Testis (tissue), 2 donors: ENCODE results near the gene ZNF470.

Source experiments
- CTCF ChIP-seq, 3 experiments: fragments of 450-650 bp in 2 of 3; fragments of 200-600 bp in 1 of 3; sonication (generic) in 1 of 3; IDR thresholded peaks; one replicate each; pipeline ENCODE4 v1.5.1; 2016 to 2019; ENCODE audit warnings: antibody characterized with exemption in 3 of 3, mild to moderate bottlenecking in 2 of 3, moderate library complexity in 1 of 3
- POLR2A ChIP-seq: fragments of 450-650 bp; IDR thresholded peaks from one replicate; pipeline ENCODE4 v1.6.1; 2017; ENCODE audit warnings: antibody characterized with exemption, mild to moderate bottlenecking, moderate library complexity

DNA sequence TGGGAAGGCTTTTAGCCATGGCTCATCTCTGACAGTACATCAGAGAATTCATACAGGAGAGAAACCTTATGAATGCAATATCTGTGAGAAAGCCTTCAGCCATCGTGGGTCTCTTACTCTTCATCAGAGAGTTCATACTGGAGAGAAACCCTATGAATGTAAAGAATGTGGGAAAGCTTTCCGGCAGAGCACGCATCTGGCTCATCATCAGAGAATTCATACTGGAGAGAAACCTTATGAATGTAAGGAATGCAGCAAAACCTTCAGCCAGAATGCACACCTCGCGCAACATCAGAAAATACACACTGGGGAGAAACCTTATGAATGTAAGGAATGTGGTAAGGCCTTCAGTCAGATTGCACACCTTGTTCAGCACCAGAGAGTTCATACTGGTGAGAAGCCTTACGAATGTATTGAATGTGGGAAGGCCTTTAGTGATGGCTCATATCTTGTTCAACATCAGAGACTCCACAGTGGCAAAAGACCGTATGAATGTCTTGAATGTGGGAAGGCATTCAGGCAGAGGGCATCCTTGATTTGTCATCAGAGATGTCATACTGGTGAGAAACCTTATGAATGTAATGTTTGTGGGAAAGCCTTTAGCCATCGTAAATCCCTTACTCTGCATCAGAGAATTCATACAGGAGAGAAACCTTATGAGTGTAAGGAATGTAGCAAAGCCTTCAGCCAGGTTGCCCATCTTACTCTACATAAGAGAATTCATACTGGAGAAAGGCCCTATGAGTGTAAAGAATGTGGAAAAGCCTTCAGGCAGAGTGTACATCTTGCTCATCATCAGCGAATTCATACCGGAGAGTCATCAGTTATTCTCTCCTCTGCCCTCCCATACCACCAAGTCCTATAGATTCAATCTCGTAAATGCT lies 10.7 kb downstream of the ZNF470 start:
- no peak for TF ChIP-seq CTCF (IDR thresholded peaks at IDR 0.05)
- TF ChIP-seq POLR2A: no peak
